ENCODE results near the gene APOC4. TPM values are rescaled to one million over a fixed set of nuclear protein-coding genes. Genes with fewer than 3 reads are reported as not detected.

The APOC4 gene
- total RNA-seq, 2 donors from 2014 or later, result not detected

- DNase-seq, result no peak
- intact Hi-C loops (cut with DNase I), result no loop called here
- TF ChIP-seq CTCF (IDR thresholded peaks at IDR 0.05), result no peak
- no peaks in the 10 kb centered on the region for H3K9me3 ChIP-seq
- no peaks in the 10 kb centered on the region for H3K36me3 ChIP-seq
- H3K4me1 ChIP-seq, result no peaks in the 10 kb centered on the region
- no peak overlapping the region for H3K9ac ChIP-seq (ENCODE audit: low read depth in 2 of 2, low read length in 2 of 2)
- no peak overlapping the region for H3K27ac ChIP-seq
- no peaks in the 10 kb centered on the region for H3K27me3 ChIP-seq
- H3K4me3 ChIP-seq, result no peak overlapping the region
These were observed 42.0 kb downstream of the APOC4 start for GRCh38 chr19:44984005-44984404.

- intact Hi-C loops (cut with DNase I), result no loop called here
- no peak overlapping the region for H3K9ac ChIP-seq (ENCODE audit: low read depth in 2 of 2, low read length in 2 of 2)
- no peak for TF ChIP-seq CTCF (IDR thresholded peaks at IDR 0.05)
- H3K9me3 ChIP-seq, result no peaks in the 10 kb centered on the region
- H3K27me3 ChIP-seq, result no peaks in the 10 kb centered on the region
- no peak for DNase-seq
- H3K36me3 ChIP-seq, result no peaks in the 10 kb centered on the region
- H3K4me1 ChIP-seq, result no peaks in the 10 kb centered on the region
- no peak overlapping the region for H3K4me3 ChIP-seq
- H3K27ac ChIP-seq, result no peak overlapping the region
These were observed 43.4 kb downstream of the APOC4 start for GRCh38 chr19:44985445-44985844.

GRCh38 chr19:44986389-44986788 is 44.4 kb downstream of the APOC4 start:
- Histone ChIP-seq H3K4me1 (no peaks in the 10 kb centered on the region), H3K27me3 (no peaks in the 10 kb centered on the region), H3K4me3 (no peak overlapping the region), H3K27ac (no peak overlapping the region), H3K9me3 (no peaks in the 10 kb centered on the region), H3K9ac (ENCODE audit: low read depth in 2 of 2, low read length in 2 of 2) (no peak overlapping the region), H3K36me3 (no peaks in the 10 kb centered on the region)
- no peak for DNase-seq
- intact Hi-C loops (cut with DNase I), result no loop called here
- TF ChIP-seq CTCF (IDR thresholded peaks at IDR 0.05), result no peak

- TF ChIP-seq CTCF (IDR thresholded peaks at IDR 0.05), result no peak
- H3K36me3 ChIP-seq, result no peaks in the 10 kb centered on the region
These were observed 45.2 kb downstream of the APOC4 start for GRCh38 chr19:44987148-44987675.

GRCh38 chr19:44988273-44988672 is 46.2 kb downstream of the APOC4 start:
- H3K9ac ChIP-seq (ENCODE audit: low read depth in 2 of 2, low read length in 2 of 2), result no peak overlapping the region
- H3K4me1 ChIP-seq, result no peaks in the 10 kb centered on the region
- DNase-seq, result no peak
- H3K36me3 ChIP-seq, result no peaks in the 10 kb centered on the region
- no peak overlapping the region for H3K27ac ChIP-seq
- H3K9me3 ChIP-seq, result no peaks in the 10 kb centered on the region
- TF ChIP-seq CTCF (IDR thresholded peaks at IDR 0.05), result no peak
- H3K27me3 ChIP-seq, result no peaks in the 10 kb centered on the region
- intact Hi-C loops (cut with DNase I), result no loop called here
- H3K4me3 ChIP-seq, result no peak overlapping the region

More at GRCh38 chr19:44987148-44987675, 45.2 kb downstream of the APOC4 start:
- DNase-seq, result no peak
- H3K4me3 ChIP-seq, result no peak overlapping the region
- no peaks in the 10 kb centered on the region for H3K4me1 ChIP-seq
- no peak overlapping the region for H3K9ac ChIP-seq (ENCODE audit: low read depth in 2 of 2, low read length in 2 of 2)
- no peaks in the 10 kb centered on the region for H3K9me3 ChIP-seq
- no peak overlapping the region for H3K27ac ChIP-seq
- no peaks in the 10 kb centered on the region for H3K27me3 ChIP-seq
- intact Hi-C loops (cut with DNase I), result no loop called here

Measured in colonic mucosa (tissue), 4 donors.